SH-SY5Y (cell line): ENCODE measurements around the gene SLC38A6.

ENCODE experiments used
- GATA2 ChIP-seq: IDR thresholded peaks from 2 replicates; pipeline ENCODE4 v1.6.1; 2011; ENCODE audit warnings: mild to moderate bottlenecking, low read depth, low read length
- GATA3 ChIP-seq: IDR thresholded peaks from 2 replicates; pipeline ENCODE4 v1.6.1; 2011; ENCODE audit warnings: low read depth, mild to moderate bottlenecking, low read length, moderate library complexity

The SLC38A6 gene

GRCh38 chr14:61003571-61003970 lies 22.5 kb downstream of the SLC38A6 start:
- TF ChIP-seq GATA2 (no peak), GATA3 (no peak)

DNA sequence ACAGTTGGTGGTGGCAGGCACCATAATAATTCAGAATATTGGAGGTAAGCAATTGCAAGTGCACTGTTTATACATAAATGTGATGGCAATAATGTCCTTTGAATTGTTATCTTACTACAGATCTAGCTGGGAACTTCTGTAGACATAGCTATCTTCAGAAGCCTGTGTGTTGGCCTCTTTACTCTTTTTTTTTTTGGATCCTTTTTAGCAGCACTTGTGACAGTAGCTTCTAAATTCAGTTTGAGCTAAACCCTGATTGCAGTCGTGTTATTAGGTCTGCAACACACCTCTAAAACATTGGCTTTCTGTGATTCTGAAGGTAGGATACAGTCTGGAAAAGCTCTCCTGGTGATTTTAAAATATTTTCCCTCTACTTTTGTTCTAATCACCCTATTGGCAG lies 38.5 kb downstream of the SLC38A6 start:
- TF ChIP-seq GATA3 (peak; percentile 38; the same call in 1 of the 2 replicates), GATA2 (no peak)

- TF ChIP-seq GATA3 (no peak), GATA2 (no peak)
Observed at GRCh38 chr14:61025251-61026223, 44.5 kb downstream of the SLC38A6 start.

- TF ChIP-seq GATA3 (no peak), GATA2 (no peak)
Observed at GRCh38 chr14:61026526-61026925, 45.5 kb downstream of the SLC38A6 start.

GRCh38 chr14:61031026-61031425 lies 50.0 kb downstream of the SLC38A6 start:
- TF ChIP-seq GATA2 (no peak), GATA3 (no peak)

GRCh38 chr14:61033054-61033453 lies 52.0 kb downstream of the SLC38A6 start:
- TF ChIP-seq GATA3 (no peak), GATA2 (no peak)

GRCh38 chr14:61033855-61034254 lies 52.8 kb downstream of the SLC38A6 start:
- TF ChIP-seq GATA2 (no peak), GATA3 (no peak)

- TF ChIP-seq GATA2, result no peak
- TF ChIP-seq GATA3, result no peak
Observed at GRCh38 chr14:61034416-61035120, 53.5 kb downstream of the SLC38A6 start.

- TF ChIP-seq GATA3, result no peak
Observed at GRCh38 chr14:61037215-61037614, 56.2 kb downstream of the SLC38A6 start.

GRCh38 chr14:61041704-61042103 lies 60.7 kb downstream of the SLC38A6 start:
- TF ChIP-seq GATA3, result no peak
- no peak for TF ChIP-seq GATA2

DNA sequence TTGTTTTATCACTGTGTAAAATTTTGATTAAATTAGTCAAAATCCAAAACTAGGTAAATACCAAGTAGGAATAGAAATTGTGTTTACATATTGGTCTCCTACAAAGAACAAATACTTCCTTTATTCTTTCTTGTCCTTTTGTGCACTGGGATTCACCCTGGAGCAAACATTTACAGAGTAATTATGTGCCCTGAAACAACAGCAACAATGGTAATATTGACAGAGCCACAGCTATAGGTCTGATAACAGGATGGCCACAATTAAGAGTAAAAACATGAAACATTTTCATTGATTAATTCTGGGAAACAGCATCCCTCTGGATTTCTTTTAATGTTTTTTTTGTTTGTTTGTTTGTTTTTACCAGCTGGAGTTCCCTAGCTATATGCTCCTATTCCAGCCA lies 61.2 kb downstream of the SLC38A6 start:
- TF ChIP-seq GATA3, result no peak
- no peak for TF ChIP-seq GATA2

DNA sequence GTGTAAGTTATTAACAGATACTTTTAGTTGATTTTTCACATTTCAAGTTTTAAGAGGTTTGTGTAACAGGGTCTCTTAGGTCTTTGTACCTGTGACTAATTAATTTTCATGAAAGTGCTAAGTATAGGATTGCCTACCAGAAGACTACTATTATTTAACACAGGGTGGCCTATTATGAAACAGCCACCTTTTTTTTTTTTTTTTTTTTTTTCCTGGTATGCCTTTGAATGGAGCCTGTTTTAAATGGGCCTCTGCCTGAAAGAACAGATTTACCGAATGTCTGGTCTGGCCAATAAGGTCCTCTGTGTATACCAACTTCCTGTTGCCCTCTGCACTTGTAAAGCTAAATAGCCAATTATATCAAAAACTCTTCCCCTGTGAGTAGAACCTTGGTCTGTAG lies 62.5 kb downstream of the SLC38A6 start:
- no peak for TF ChIP-seq GATA3

DNA sequence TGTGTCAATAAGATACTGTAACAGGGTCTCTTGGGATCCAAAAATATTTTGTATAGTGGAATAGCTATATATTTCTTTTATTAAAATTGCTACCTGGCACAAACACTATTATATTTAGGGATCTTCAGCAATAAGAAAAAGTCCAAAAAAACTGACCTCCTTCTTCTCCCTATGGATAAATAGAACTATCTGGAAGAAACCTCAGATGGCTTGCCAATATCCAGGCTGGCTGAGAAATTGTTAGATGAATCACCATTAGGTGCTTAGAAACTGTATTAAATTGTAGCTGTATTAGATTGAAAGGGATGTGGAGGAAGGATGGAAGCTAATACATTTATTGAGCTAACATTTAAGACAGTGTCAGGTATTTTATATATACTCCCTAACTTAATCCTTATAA lies 66.0 kb downstream of the SLC38A6 start:
- no peak for TF ChIP-seq GATA2
- TF ChIP-seq GATA3, result no peak

- TF ChIP-seq GATA3 (no peak), GATA2 (no peak)
Observed at GRCh38 chr14:61048640-61049039, 67.6 kb downstream of the SLC38A6 start.

- TF ChIP-seq GATA2, result no peak
- no peak for TF ChIP-seq GATA3
Observed at GRCh38 chr14:61050417-61050816, 69.4 kb downstream of the SLC38A6 start.
